ENCODE results near the gene HIPK1.

Gene HIPK1

DNA sequence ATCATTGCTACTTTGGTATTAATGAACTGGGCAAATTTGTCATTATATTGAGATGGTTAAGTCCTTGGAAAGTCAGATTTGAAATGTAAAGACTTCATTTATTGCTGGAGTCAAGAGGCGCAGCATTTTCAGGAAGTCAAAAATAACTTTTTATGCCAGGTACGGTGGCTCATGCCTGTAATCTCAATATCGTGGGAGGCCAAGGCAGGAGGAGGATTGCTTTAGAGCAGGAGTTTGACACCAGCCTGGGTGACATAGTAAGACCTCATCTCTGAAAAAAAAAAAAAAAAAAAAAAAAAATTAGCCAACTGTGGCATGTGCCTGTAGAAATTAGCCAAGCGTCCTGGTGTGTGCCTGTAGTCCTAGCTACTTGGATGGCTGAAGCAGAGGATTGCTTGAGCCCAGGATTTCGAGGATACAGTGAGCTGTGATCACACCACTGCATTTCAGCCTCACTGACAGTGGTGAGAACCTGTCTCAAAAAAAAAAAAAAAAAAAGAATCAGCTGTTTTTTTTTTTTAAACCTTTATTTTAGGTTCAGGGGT, 5.5 kb downstream of the HIPK1 start:
- intact Hi-C loops (cut with DNase I; ENCODE audit: low total_unique reads) = loop anchor here (10.0 kb wide), 1 partner anchor 100 kb away; no protein-coding TSS in a partner anchor
- no peaks in the 10 kb centered on the region for H3K27me3 ChIP-seq
- TF ChIP-seq, protein P1, sequence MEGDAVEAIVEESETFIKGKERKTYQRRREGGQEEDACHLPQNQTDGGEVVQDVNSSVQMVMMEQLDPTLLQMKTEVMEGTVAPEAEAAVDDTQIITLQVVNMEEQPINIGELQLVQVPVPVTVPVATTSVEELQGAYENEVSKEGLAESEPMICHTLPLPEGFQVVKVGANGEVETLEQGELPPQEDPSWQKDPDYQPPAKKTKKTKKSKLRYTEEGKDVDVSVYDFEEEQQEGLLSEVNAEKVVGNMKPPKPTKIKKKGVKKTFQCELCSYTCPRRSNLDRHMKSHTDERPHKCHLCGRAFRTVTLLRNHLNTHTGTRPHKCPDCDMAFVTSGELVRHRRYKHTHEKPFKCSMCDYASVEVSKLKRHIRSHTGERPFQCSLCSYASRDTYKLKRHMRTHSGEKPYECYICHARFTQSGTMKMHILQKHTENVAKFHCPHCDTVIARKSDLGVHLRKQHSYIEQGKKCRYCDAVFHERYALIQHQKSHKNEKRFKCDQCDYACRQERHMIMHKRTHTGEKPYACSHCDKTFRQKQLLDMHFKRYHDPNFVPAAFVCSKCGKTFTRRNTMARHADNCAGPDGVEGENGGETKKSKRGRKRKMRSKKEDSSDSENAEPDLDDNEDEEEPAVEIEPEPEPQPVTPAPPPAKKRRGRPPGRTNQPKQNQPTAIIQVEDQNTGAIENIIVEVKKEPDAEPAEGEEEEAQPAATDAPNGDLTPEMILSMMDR (IDR thresholded peaks at IDR 0.05) = no peak
- H3K27ac ChIP-seq = no peak overlapping the region
- H3K9me3 ChIP-seq = no peaks in the 10 kb centered on the region
- no peaks in the 10 kb centered on the region for H3K36me3 ChIP-seq
- no peak overlapping the region for H3K4me3 ChIP-seq
- no peak for DNase-seq
- H3K4me1 ChIP-seq = peaks cover 0 to 84% (median 23%) of the 10 kb centered on the region in 4 donors

DNA sequence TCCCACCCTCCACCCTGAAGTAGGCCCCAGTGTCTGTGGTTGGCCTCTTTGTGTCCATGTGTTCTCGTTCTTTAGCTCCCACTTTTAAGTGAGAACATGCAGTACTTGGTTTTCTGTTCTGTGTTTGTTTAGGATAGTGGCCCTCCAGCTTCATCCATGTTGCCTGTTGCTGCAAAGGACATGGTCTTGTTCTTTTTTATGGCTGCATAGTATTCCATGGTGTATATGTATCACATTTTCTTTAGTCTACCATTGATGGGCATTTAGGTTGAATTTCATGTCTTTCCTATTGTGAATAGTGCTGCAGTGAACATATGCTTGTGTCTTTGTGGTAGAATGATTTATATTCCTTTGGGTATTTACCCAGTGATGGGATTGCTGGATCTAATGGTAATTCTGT, 6.1 kb downstream of the HIPK1 start:
- H3K4me3 ChIP-seq = no peak overlapping the region
- H3K4me1 ChIP-seq = peaks cover 0 to 90% (median 24%) of the 10 kb centered on the region in 4 donors
- no peaks in the 10 kb centered on the region for H3K27me3 ChIP-seq
- no peak overlapping the region for H3K27ac ChIP-seq
- TF ChIP-seq, protein P1 (IDR thresholded peaks at IDR 0.05) = no peak
- intact Hi-C loops (cut with DNase I; ENCODE audit: low total_unique reads) = loop anchor here (10.0 kb wide), 1 partner anchor 100 kb away; no protein-coding TSS in a partner anchor
- no peaks in the 10 kb centered on the region for H3K36me3 ChIP-seq
- H3K9me3 ChIP-seq = no peaks in the 10 kb centered on the region
- DNase-seq = no peak

DNA sequence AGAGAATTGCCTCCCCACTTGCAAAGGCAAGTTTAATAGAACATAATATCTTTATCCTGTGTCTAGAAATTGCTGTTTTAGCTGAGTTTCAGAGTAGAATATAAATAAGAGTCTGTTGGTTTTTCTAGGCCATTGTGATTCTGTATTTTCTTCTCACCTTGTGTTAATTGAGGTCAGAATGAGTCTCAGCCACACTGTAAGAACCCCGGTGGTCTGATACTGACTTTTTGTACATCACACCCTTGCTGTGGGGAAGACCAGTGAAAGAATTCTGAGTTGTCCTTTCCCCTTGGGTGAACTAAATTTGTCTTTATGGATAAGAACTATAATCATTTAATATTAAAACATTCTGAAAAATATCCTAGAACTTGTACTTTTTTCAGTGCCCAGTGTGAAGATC, 6.8 kb downstream of the HIPK1 start:
- H3K36me3 ChIP-seq = peaks cover 6 to 8% (median 7%) of the 10 kb centered on the region in 3 donors
- no peaks in the 10 kb centered on the region for H3K9me3 ChIP-seq
- H3K4me1 ChIP-seq = peaks cover 0 to 85% (median 20%) of the 10 kb centered on the region in 4 donors
- H3K27ac ChIP-seq = no peak overlapping the region
- no peaks in the 10 kb centered on the region for H3K27me3 ChIP-seq
- intact Hi-C loops (cut with DNase I; ENCODE audit: low total_unique reads) = loop anchor here (10.0 kb wide), 1 partner anchor 101 kb away; no protein-coding TSS in a partner anchor
- H3K4me3 ChIP-seq = no peak overlapping the region
- TF ChIP-seq, protein P1 (IDR thresholded peaks at IDR 0.05) = no peak
- no peak for DNase-seq

DNA sequence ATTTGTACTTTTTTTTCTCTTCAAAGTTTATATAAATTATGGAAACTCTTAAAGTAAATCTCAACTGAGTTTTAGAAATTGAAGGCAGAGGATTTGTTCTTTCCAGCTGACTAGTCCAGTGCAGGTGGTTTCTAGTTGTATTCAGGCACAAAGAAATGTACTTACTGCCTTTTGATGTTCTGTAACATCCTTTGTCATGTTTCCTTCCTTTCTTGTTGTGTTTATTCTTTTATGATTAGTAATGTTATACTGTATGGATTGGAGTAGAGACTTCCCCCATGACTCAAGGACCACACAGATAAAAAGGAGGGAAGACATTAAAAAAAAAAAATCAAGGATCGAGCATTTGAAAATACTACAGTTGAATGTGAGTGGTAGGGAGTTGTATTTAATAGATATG, 8.0 kb downstream of the HIPK1 start:
- Histone ChIP-seq H3K9me3 (no peaks in the 10 kb centered on the region), H3K4me3 (no peak overlapping the region), H3K27me3 (no peaks in the 10 kb centered on the region), H3K4me1 (peaks cover 0 to 74% (median 11%) of the 10 kb centered on the region in 4 donors), H3K36me3 (peaks cover 15 to 19% (median 17%) of the 10 kb centered on the region in 3 donors), H3K27ac (no peak overlapping the region)
- no peak for DNase-seq
- TF ChIP-seq, protein P1 (IDR thresholded peaks at IDR 0.05) = no peak
- intact Hi-C loops (cut with DNase I; ENCODE audit: low total_unique reads) = loop anchor here (10.0 kb wide), 1 partner anchor 102 kb away; no protein-coding TSS in a partner anchor

DNA sequence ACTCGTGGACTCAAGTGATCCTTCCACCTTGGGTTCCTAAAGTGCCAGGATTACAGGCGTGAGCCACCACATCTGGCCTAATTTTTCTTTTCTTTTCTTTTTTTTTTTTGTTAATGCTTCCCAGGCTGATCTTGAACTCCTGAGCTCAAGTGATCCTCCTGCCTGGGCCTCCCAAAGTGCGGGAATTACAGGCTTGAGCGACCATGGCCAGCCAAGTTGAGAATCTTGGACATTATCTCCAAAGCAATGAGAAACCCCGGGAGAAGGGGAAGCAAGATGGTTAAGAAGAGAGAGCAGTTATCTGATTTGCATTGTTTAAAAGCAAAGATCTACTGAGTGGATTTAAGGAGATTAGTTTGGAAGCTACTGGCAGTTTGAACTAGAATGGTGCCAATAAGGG, 9.1 kb downstream of the HIPK1 start:
- Histone ChIP-seq H3K4me1 (peaks cover 0 to 63% (median 3%) of the 10 kb centered on the region in 4 donors), H3K27me3 (no peaks in the 10 kb centered on the region), H3K36me3 (peaks cover 16 to 29% (median 22%) of the 10 kb centered on the region in 3 donors), H3K27ac (no peak overlapping the region), H3K9me3 (no peaks in the 10 kb centered on the region), H3K4me3 (no peak overlapping the region)
- no peak for DNase-seq
- TF ChIP-seq, protein P1 (IDR thresholded peaks at IDR 0.05) = no peak
- intact Hi-C loops (cut with DNase I; ENCODE audit: low total_unique reads) = loop anchor here (10.0 kb wide), 1 partner anchor 103 kb away; no protein-coding TSS in a partner anchor
